Cardiac muscle cell (in vitro differentiated cells and primary cell): Measurements from ENCODE around the gene KCNQ1. TPM values are rescaled to one million over a fixed set of nuclear protein-coding genes. Genes with fewer than 3 reads are reported as not detected.

Experiments
- DNase-seq, 2 donors: peaks; one replicate each; pipeline versions ENCODE4 v3.0.0 to v3.0.0-alpha.2; 2010 to 2017; ENCODE audit warnings: low read depth in 1 of 2, low spot score in 1 of 2
- H3K27ac ChIP-seq: fragments of 200-600 bp; sonication (generic); 2 replicates; pipeline ENCODE4 v1.5.1; 2016
- H3K27me3 ChIP-seq: fragments of 200-600 bp; sonication (generic); 2 replicates; pipeline ENCODE4 v1.6.0; 2016; ENCODE audit warnings: control low read depth
- H3K36me3 ChIP-seq: fragments of 200-600 bp; sonication (generic); 2 replicates; pipeline ENCODE4 v1.5.1; 2016; ENCODE audit warnings: control low read depth
- H3K4me1 ChIP-seq: fragments of 200-600 bp; sonication (generic); 2 replicates; pipeline ENCODE4 v1.8.1; 2017; ENCODE audit warnings: low read depth, mild to moderate bottlenecking, mixed run types
- H3K4me3 ChIP-seq: fragments of 200-600 bp; sonication (generic); 2 replicates; pipeline ENCODE4 v1.5.1; 2016; ENCODE audit warnings: mild to moderate bottlenecking
- H3K9me3 ChIP-seq: fragments of 200-600 bp; sonication (generic); 2 replicates; pipeline ENCODE4 v1.5.1; 2017; ENCODE audit warnings: low read depth, mild to moderate bottlenecking, control low read depth
- CTCF ChIP-seq: IDR thresholded peaks from 2 replicates; pipeline ENCODE4 v1.5.1; 2012; ENCODE audit warnings: low read depth, mild to moderate bottlenecking, low read length
- polyA plus RNA-seq: library from polyadenylated mRNA; unstranded; fragments of >200 nt; fragmentation: Nextera tagmentation; extraction: Ambion mirVana; gene quantifications from 2 replicates; pipeline ENCODE4 v1.2.1, GENCODE V29; 2016
- total RNA-seq: library from RNA; depleted of rRNA; stranded (reverse); fragments of >200 nt; gene quantifications from 2 replicates; pipeline ENCODE4 v1.2.3, GENCODE V29; 2016

Gene KCNQ1
- total and polyA plus RNA-seq, 2 experiments from 2014 or later = 13.9 to 18.6 TPM

DNA sequence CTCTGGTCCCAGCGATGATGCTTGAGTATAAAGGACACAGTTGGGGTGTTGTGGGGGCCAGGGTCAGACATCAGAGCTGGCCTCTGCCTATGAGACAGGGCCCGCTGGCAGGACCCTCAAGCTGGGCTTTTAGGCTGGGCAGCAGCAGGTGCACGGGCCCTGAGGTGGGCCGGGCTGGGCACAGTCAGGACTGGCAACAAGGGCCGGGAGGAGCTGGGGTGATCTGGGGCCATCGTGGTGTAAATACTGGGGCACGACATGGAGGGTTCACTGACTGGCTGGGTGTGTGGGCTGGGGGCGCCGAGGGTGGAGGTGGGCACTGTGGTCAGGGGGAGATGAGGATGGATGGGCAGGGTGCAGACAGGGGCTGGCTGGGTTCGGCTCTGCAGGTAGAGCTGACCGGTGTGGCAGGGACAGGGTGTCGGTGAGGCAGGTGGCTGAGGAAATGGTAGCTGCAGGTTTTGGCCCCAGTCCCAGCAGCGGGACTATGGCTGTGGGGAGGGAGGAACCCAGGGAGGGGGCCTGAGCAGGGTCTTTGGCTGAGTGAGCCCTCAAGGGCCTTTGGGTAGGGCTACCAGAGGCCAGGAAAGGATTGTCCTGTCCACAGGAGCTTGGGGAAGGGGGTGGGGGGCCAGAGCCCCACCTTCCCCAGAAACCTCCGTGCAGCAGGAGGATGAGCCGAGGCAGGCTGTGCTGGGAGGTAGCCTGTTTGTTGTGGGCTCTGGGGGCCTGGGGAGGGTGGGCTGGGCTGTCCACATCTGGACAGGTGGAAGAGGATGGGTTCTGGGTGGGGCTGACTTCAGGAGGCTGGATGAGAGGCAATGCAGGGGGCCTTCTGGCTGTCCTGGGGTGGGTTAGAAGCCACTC is 81.4 kb downstream of the KCNQ1 start:
- H3K36me3 ChIP-seq = no peaks in the 10 kb centered on the region
- H3K27me3 ChIP-seq = peaks cover 3% of the 10 kb centered on the region
- no peak overlapping the region for H3K4me3 ChIP-seq
- H3K27ac ChIP-seq = no peak overlapping the region
- TF ChIP-seq CTCF = no peak
- H3K4me1 ChIP-seq = no peaks in the 10 kb centered on the region
- no peaks in the 10 kb centered on the region for H3K9me3 ChIP-seq
- DNase-seq = no peak

DNA sequence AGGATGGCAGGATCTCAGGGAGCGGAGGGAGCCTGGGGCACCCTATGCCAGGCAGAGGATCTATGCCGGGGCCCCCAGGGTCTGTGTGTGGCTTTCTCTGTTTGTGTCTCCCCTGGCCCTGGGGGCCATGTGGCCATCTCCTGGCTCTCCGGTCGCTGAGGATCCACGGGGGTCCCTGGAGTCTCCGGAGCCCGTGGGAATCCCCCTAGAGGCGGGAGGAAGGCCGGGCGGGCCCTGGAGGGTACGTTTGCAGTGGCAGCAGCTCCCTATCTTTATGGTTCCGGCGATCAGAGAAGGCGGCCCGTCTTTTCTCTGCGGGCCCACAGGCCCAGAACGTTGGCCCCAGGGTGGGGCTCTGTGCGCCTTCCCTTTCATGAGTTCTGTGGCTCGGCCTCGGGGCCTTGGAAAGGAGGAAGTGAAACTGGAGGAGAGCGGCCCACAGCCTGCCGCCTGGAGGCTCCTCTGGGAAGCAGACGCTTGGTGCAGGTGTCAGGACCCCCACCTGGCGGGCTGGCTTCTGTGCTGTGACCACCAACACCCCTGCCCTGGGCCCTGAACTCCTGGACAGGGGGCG is 82.1 kb downstream of the KCNQ1 start:
- DNase-seq = no peak
- no peaks in the 10 kb centered on the region for H3K9me3 ChIP-seq
- H3K4me1 ChIP-seq = no peaks in the 10 kb centered on the region
- no peaks in the 10 kb centered on the region for H3K36me3 ChIP-seq
- peaks cover 3% of the 10 kb centered on the region for H3K27me3 ChIP-seq
- no peak overlapping the region for H3K27ac ChIP-seq
- no peak overlapping the region for H3K4me3 ChIP-seq
- no peak for TF ChIP-seq CTCF

- Histone ChIP-seq H3K27me3 (peaks cover 3% of the 10 kb centered on the region), H3K36me3 (no peaks in the 10 kb centered on the region), H3K4me3 (no peak overlapping the region), H3K9me3 (no peaks in the 10 kb centered on the region), H3K27ac (no peak overlapping the region), H3K4me1 (no peaks in the 10 kb centered on the region)
- no peak for DNase-seq
- no peak for TF ChIP-seq CTCF
These were observed 82.9 kb downstream of the KCNQ1 start for GRCh38 chr11:2527621-2528291.

DNA sequence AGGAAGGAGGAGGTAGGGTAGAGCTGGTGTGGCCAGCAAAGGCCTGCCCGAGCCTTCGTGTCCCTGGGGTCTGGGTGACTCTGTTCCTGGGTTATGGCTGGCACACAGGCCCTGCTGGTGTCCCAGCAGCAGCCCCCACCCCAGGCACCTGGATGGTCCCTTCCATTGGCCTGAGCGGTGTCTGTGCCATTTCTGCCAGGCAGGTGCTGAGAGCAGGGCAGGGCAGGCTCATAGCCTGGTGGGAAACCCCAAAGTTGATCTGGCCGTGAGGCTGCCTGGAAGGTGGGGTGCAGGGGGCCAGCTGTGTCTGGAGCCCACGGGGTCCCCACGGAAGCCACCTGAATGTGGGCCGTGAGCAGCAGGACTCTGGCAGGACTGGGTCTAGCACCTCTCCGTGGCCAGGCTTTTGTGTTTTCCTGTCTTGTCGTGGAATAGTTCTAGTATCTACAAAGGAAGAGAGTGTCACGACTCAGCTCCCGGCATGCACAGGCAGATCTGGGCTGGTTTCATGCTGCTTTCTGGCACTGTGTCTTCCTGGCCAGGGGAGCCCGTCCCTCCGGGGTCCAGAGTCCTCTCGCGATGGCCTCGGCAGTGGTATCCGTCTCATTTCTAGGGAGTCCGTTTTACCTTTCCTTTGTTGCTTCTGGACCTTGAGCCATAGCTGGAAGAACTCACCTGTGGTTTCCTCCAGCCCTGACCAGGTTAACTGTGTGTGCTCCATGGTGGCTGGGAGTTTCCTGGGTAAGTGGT is 83.7 kb downstream of the KCNQ1 start:
- H3K4me1 ChIP-seq = peaks cover 6% of the 10 kb centered on the region
- no peaks in the 10 kb centered on the region for H3K36me3 ChIP-seq
- H3K9me3 ChIP-seq = no peaks in the 10 kb centered on the region
- no peak overlapping the region for H3K27ac ChIP-seq
- no peak for TF ChIP-seq CTCF
- H3K4me3 ChIP-seq = no peak overlapping the region
- H3K27me3 ChIP-seq = peaks cover 3% of the 10 kb centered on the region
- DNase-seq = no peak

- H3K4me3 ChIP-seq = no peak overlapping the region
- H3K27me3 ChIP-seq = peaks cover 3% of the 10 kb centered on the region
- no peak for DNase-seq
- H3K4me1 ChIP-seq = peaks cover 13% of the 10 kb centered on the region
- no peak overlapping the region for H3K27ac ChIP-seq
- H3K9me3 ChIP-seq = no peaks in the 10 kb centered on the region
- no peak for TF ChIP-seq CTCF
- no peaks in the 10 kb centered on the region for H3K36me3 ChIP-seq
These were observed 84.4 kb downstream of the KCNQ1 start for GRCh38 chr11:2529173-2529572.
